PC-3 (cell line): ENCODE data around the gene VPS50.

Experiments used
- CTCF ChIP-seq: fragments of 300-600 bp; sonication (generic); conservative IDR thresholded peaks from 2 replicates; pipeline ENCODE4 v1.5.1; 2017; ENCODE audit warnings: antibody characterized with exemption, low read depth, mild to moderate bottlenecking, low read length
- EZH2phosphoT487 ChIP-seq: fragments of 300-600 bp; sonication (generic); IDR thresholded peaks from 2 replicates; pipeline ENCODE4 v1.6.1; 2018; ENCODE audit warnings: mild to moderate bottlenecking, antibody characterized with exemption, low read length, borderline replicate concordance

GRCh38 chr7:93402944-93403343 lies 170.8 kb downstream of the VPS50 start:
- no peak for TF ChIP-seq CTCF
- TF ChIP-seq EZH2phosphoT487: no peak
